Measurements from ENCODE around the gene PCED1A. TPM values are rescaled to one million over a fixed set of nuclear protein-coding genes. Genes with fewer than 3 reads are reported as not detected.

The PCED1A gene
- total and polyA plus RNA-seq, 2 of the 8 experiments (the other 6 are each of a cell fraction or from before 2014, with no cell fraction given) = 13.4 to 18.9 TPM

- no peaks in the 10 kb centered on the region for H3K9me3 ChIP-seq (ENCODE audit: insufficient read depth in 2 of 2, low read depth in 1 of 2, low read length in 1 of 2)
- H2AFZ ChIP-seq (ENCODE audit: low read length) = peak within 1 kb of the TSS; percentile 95
- H2BK5ac ChIP-seq (ENCODE audit: low read depth, low read length) = peak within 1 kb of the TSS; percentile 79; the same call in 1 of the 2 replicates
- peak within 1 kb of the TSS; percentile 34; the same call in 1 of the 2 replicates for H2BK20ac ChIP-seq (ENCODE audit: low read length)
- FAIRE-seq (peak; percentile 58), DNase-seq (ENCODE audit: low read depth in 1 of 2, low spot score in 2 of 2) (peak in 1 of 2 experiments; percentile 83)
- WGBS, 2 experiments (ENCODE audit: extremely low coverage in 1 of 2, insufficient coverage in 1 of 2, insufficient read length in 1 of 2, insufficient replicate concordance in 2 of 2, low coverage in 1 of 2, low lambda C conversion rate in 2 of 2, missing lambda C conversion rate in 1 of 2) = 2% methylated on average over 17 of the region's 52 CpGs; no CpG with 5 or more reads in 1 of the 2 experiments
- H3K4me3 ChIP-seq (ENCODE audit: extremely low read depth in 1 of 4, insufficient read depth in 2 of 4, low read depth in 3 of 4, low read length in 4 of 4) = peak within 1 kb of the TSS; percentile 73 to 96 (median 77)
- H3K27me3 ChIP-seq (replicated peaks in 1 of 4; ENCODE audit: control insufficient read depth in 3 of 4, extremely low read depth in 1 of 4, insufficient read depth in 3 of 4, low read length in 3 of 4) = peaks cover 30 to 49% (median 47%) of the 10 kb centered on the region in 4 experiments
- no peaks in the 10 kb centered on the region; the same call in 1 of the 2 replicates for H3K79me1 ChIP-seq (ENCODE audit: low read depth, low read length)
- H3K23me2 ChIP-seq (ENCODE audit: low read depth, low read length) = peaks cover 17% of the 10 kb centered on the region
- peaks cover 0 to 6% of the 10 kb centered on the region in 2 experiments for H4K20me1 ChIP-seq (replicated peaks in 1 of 2; ENCODE audit: control insufficient read depth in 1 of 2, insufficient read depth in 2 of 2, low read length in 2 of 2)
- peak within 1 kb of the TSS; percentile 16 to 60 (median 39); a peak in 6 of 7 replicates for H3K9ac ChIP-seq (replicated peaks in 1 of 4; ENCODE audit: extremely low read depth in 1 of 4, low read depth in 3 of 4, low read length in 3 of 4)
- no peak within 1 kb of the TSS for H3K27ac ChIP-seq (ENCODE audit: low read depth, low read length)
- ChIA-PET CTCF (ENCODE audit: partially characterized antibody) (interaction anchor here (0.6 to 1.8 kb wide), 15 partner anchors 10 to 277 kb away, joined by 3 to 9 read pairs (median 3); partner anchors contain the start of gene TMEM239), POLR2A (ENCODE audit: partially characterized antibody) (interaction anchor here (0.6 to 2.3 kb wide), 8 partner anchors 11 to 331 kb away, joined by 3 to 14 read pairs (median 3); no protein-coding TSS in a partner anchor)
- H3K4ac ChIP-seq (replicated peaks; ENCODE audit: insufficient read length, low read depth, low read length) = peak within 1 kb of the TSS; percentile 100
- H3K36me3 ChIP-seq (ENCODE audit: control insufficient read depth in 2 of 4, insufficient read depth in 4 of 4, low read length in 3 of 4) = peaks cover 11 to 25% (median 18%) of the 10 kb centered on the region in 4 experiments; a peak in 6 of 8 replicates
- H3K56ac ChIP-seq (replicated peaks; ENCODE audit: insufficient read length, low read depth, low read length) = peak within 1 kb of the TSS; percentile 87
- H2BK12ac ChIP-seq (ENCODE audit: low read depth, low read length) = peak within 1 kb of the TSS; percentile 85; the same call in 1 of the 2 replicates
- H4K5ac ChIP-seq (ENCODE audit: insufficient read length, low read depth, low read length) = peak within 1 kb of the TSS; percentile 87
- H4K91ac ChIP-seq (replicated peaks; ENCODE audit: insufficient read length, low read length) = peak within 1 kb of the TSS; percentile 100
- peak within 1 kb of the TSS; percentile 97 for H3K4me2 ChIP-seq (ENCODE audit: insufficient read depth in 1 of 2, low read depth in 2 of 2, low read length in 2 of 2)
- no peak within 1 kb of the TSS for H3K14ac ChIP-seq (ENCODE audit: insufficient read length)
- peak within 1 kb of the TSS; percentile 88 for H2BK120ac ChIP-seq (replicated peaks; ENCODE audit: low read depth, low read length)
- no peaks in the 10 kb centered on the region for H3K79me2 ChIP-seq (ENCODE audit: control insufficient read depth in 1 of 2, insufficient read depth in 2 of 2, low read length in 2 of 2)
- peak within 1 kb of the TSS; percentile 68; the same call in 1 of the 2 replicates for H2AK5ac ChIP-seq (ENCODE audit: low read depth, low read length)
- peak within 1 kb of the TSS; percentile 93 for H3K18ac ChIP-seq (ENCODE audit: extremely low read depth, low read length)
- peaks cover 0 to 27% (median 12%) of the 10 kb centered on the region in 4 experiments; a peak in 6 of 7 replicates for H3K4me1 ChIP-seq (replicated peaks in 1 of 4; ENCODE audit: control insufficient read depth in 3 of 4, insufficient read depth in 4 of 4, low read length in 3 of 4)
- peak within 1 kb of the TSS; percentile 97 for H3K23ac ChIP-seq (ENCODE audit: insufficient read length)
- peak within 1 kb of the TSS; percentile 81 for H2BK15ac ChIP-seq (ENCODE audit: low read length)
- H4K8ac ChIP-seq (ENCODE audit: extremely low read depth, insufficient read depth, low read length) = peak within 1 kb of the TSS; percentile 84
- TF ChIP-seq EGR1 (IDR thresholded peaks at IDR 0.05; ENCODE audit: borderline replicate concordance, low read depth, low read length) (no peak), CBX8 (IDR thresholded peaks at IDR 0.05; ENCODE audit: borderline replicate concordance, low read depth, low read length) (no peak), HDAC6 (IDR thresholded peaks at IDR 0.05; ENCODE audit: low read depth, low read length) (no peak), EZH2 (IDR thresholded peaks at IDR 0.05; ENCODE audit: low read depth, low read length, severe bottlenecking) (peak; percentile 30), RAD21 (IDR thresholded peaks at IDR 0.05 in 1 of 2, conservative IDR thresholded peaks at IDR 0.05 in 1 of 2; ENCODE audit: low read depth in 2 of 2, low read length in 2 of 2) (peak in 1 of 2 experiments; percentile 28; a peak in 1 of 4 replicates), ATF2 (IDR thresholded peaks at IDR 0.05; ENCODE audit: low read length) (no peak), MAX (IDR thresholded peaks at IDR 0.05) (no peak), YY1 (IDR thresholded peaks at IDR 0.05; ENCODE audit: low read depth, low read length) (no peak)
Measured at GRCh38 chr20:2800521-2801285, 39.8 kb downstream of the PCED1A start, which contains the start of gene CPXM1. Gene CPXM1 (minus strand): TSS chr20:2800627. CDS start chr20:2800572, 55 bp downstream.

Data from H1 (cell line).